Progenitor cell of endocrine pancreas (in vitro differentiated cells): ENCODE measurements around the gene RELB. TPM values are rescaled to one million over a fixed set of nuclear protein-coding genes. Genes with fewer than 3 reads are reported as not detected.

Source experiments
- DNase-seq: peaks from one replicate; pipeline ENCODE4 v3.0.0; 2021; ENCODE audit warnings: low spot score; ENCODE audit not compliant: unreplicated experiment
- H3K27ac Mint-ChIP-seq: 2 replicates; pipeline ENCODE4 v1.8.0; 2021; ENCODE audit warnings: mild to moderate bottlenecking, moderate library complexity, mixed read lengths
- H3K27me3 Mint-ChIP-seq: 2 replicates; pipeline ENCODE4 v1.8.0; 2021; ENCODE audit warnings: mixed read lengths
- H3K36me3 Mint-ChIP-seq: 2 replicates; pipeline ENCODE4 v1.8.0; 2022; ENCODE audit warnings: mixed read lengths; ENCODE audit not compliant: insufficient read depth
- H3K4me1 Mint-ChIP-seq: 2 replicates; pipeline ENCODE4 v1.8.0; 2021; ENCODE audit warnings: low read depth, mixed read lengths
- H3K4me3 Mint-ChIP-seq: 2 replicates; pipeline ENCODE4 v1.8.0; 2021; ENCODE audit warnings: low read depth, mild to moderate bottlenecking, moderate library complexity, mixed read lengths
- H3K9me3 Mint-ChIP-seq: 2 replicates; pipeline ENCODE4 v1.8.0; 2021; ENCODE audit warnings: low read depth, mixed read lengths
- CTCF ChIP-seq: fragments of 200-600 bp; sonication (generic); IDR thresholded peaks from one replicate; pipeline ENCODE4 v1.5.0; 2021; ENCODE audit warnings: antibody characterized with exemption, mild to moderate bottlenecking; ENCODE audit not compliant: unreplicated experiment
- total RNA-seq: library from RNA; stranded (reverse); gene quantifications from 2 replicates; pipeline ENCODE4 v1.2.1, GENCODE V29; 2021

Gene RELB
- total RNA-seq, 1 donor from 2014 or later = 6.8 TPM

GRCh38 chr19:44957526-44957925 lies 43.7 kb upstream of the RELB start:
- no peaks in the 10 kb centered on the region for H3K27me3 Mint-ChIP-seq
- peak overlapping the region; percentile 98 for H3K4me3 Mint-ChIP-seq
- no peak for TF ChIP-seq CTCF
- H3K27ac Mint-ChIP-seq = peak overlapping the region; percentile 68
- no peaks in the 10 kb centered on the region for H3K9me3 Mint-ChIP-seq
- no peak for DNase-seq
- H3K36me3 Mint-ChIP-seq = peaks cover 2% of the 10 kb centered on the region
- H3K4me1 Mint-ChIP-seq = peaks cover 19% of the 10 kb centered on the region

- peak overlapping the region; percentile 68 for H3K27ac Mint-ChIP-seq
- H3K9me3 Mint-ChIP-seq = no peaks in the 10 kb centered on the region
- peaks cover 2% of the 10 kb centered on the region for H3K36me3 Mint-ChIP-seq
- no peaks in the 10 kb centered on the region for H3K27me3 Mint-ChIP-seq
- no peak for TF ChIP-seq CTCF
- H3K4me3 Mint-ChIP-seq = no peak overlapping the region
- peaks cover 19% of the 10 kb centered on the region for H3K4me1 Mint-ChIP-seq
- no peak for DNase-seq
These were observed 43.2 kb upstream of the RELB start for GRCh38 chr19:44958090-44958489.

GRCh38 chr19:44959691-44960090 lies 41.6 kb upstream of the RELB start:
- no peak for DNase-seq
- peaks cover 16% of the 10 kb centered on the region for H3K4me1 Mint-ChIP-seq
- H3K27me3 Mint-ChIP-seq = no peaks in the 10 kb centered on the region
- TF ChIP-seq CTCF = no peak
- H3K4me3 Mint-ChIP-seq = no peak overlapping the region
- H3K9me3 Mint-ChIP-seq = no peaks in the 10 kb centered on the region
- peaks cover 5% of the 10 kb centered on the region for H3K36me3 Mint-ChIP-seq
- peak overlapping the region; percentile 17 for H3K27ac Mint-ChIP-seq

- Mint-ChIP-seq H3K9me3 (no peaks in the 10 kb centered on the region), H3K4me3 (no peak overlapping the region), H3K36me3 (peaks cover 5% of the 10 kb centered on the region), H3K27ac (no peak overlapping the region), H3K4me1 (peaks cover 11% of the 10 kb centered on the region), H3K27me3 (no peaks in the 10 kb centered on the region)
- DNase-seq = no peak
- TF ChIP-seq CTCF = no peak
These were observed 40.1 kb upstream of the RELB start for GRCh38 chr19:44960906-44961728.

GRCh38 chr19:44961821-44962220 lies 39.4 kb upstream of the RELB start:
- H3K4me1 Mint-ChIP-seq = peaks cover 4% of the 10 kb centered on the region
- no peak overlapping the region for H3K4me3 Mint-ChIP-seq
- H3K36me3 Mint-ChIP-seq = peaks cover 5% of the 10 kb centered on the region
- no peaks in the 10 kb centered on the region for H3K9me3 Mint-ChIP-seq
- DNase-seq = no peak
- H3K27me3 Mint-ChIP-seq = no peaks in the 10 kb centered on the region
- H3K27ac Mint-ChIP-seq = no peak overlapping the region
- TF ChIP-seq CTCF = no peak
